Tibial nerve (tissue), 3 donors: ENCODE data around the gene ZNF157.

Source experiments
- POLR2A ChIP-seq, 2 donors: fragments of 450-650 bp; IDR thresholded peaks; one replicate each; pipeline ENCODE4 v1.6.1; 2017; ENCODE audit warnings: antibody characterized with exemption in 2 of 2, mild to moderate bottlenecking in 2 of 2, moderate library complexity in 2 of 2
- TF ChIP-seq, protein P1 (sequence below), 5 experiments: fragments of 200-600 bp in 3 of 5; fragments of 450-650 bp in 2 of 5; sonication (generic) in 3 of 5; IDR thresholded peaks; one replicate each; pipeline ENCODE4 v1.5.1; 2016 to 2019; ENCODE audit warnings: antibody characterized with exemption in 5 of 5, mild to moderate bottlenecking in 3 of 5, moderate library complexity in 2 of 5

DNA sequence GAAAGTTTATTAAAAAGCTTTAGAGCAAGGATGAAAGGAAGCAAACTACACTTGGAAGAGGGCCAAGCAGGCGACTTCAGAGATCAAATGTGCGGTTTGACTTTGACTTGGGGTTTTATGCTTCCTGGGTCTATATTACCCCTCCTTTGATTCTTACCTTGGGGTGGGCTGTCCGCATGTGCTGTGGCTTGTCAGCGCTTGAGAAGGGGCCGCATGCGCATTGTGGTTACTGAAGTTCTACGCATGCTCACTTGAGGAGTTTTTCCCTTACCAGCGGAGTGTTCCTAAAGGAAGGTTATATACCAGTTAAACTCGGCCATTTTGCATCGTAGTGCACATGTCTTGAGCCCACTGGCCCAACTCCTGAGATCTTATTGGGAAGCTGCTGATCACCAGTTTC is 9.9 kb downstream of the ZNF157 start:
- TF ChIP-seq, protein P1, sequence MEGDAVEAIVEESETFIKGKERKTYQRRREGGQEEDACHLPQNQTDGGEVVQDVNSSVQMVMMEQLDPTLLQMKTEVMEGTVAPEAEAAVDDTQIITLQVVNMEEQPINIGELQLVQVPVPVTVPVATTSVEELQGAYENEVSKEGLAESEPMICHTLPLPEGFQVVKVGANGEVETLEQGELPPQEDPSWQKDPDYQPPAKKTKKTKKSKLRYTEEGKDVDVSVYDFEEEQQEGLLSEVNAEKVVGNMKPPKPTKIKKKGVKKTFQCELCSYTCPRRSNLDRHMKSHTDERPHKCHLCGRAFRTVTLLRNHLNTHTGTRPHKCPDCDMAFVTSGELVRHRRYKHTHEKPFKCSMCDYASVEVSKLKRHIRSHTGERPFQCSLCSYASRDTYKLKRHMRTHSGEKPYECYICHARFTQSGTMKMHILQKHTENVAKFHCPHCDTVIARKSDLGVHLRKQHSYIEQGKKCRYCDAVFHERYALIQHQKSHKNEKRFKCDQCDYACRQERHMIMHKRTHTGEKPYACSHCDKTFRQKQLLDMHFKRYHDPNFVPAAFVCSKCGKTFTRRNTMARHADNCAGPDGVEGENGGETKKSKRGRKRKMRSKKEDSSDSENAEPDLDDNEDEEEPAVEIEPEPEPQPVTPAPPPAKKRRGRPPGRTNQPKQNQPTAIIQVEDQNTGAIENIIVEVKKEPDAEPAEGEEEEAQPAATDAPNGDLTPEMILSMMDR (IDR thresholded peaks at IDR 0.05): no peak
- TF ChIP-seq POLR2A (IDR thresholded peaks at IDR 0.05): no peak
